HG02588 (cell line): ENCODE data around the gene RPS17.
"Not testable (repeated sequence)": the region's sequence is repeated elsewhere in the genome, so short reads cannot be mapped to it uniquely, and the experiment has no call there.

Experiments used
- ATAC-seq: cut with Tn5 transposase; IDR thresholded peaks from one replicate; pipeline ENCODE4 v1.9.1; 2021; ENCODE audit warnings: mild to moderate bottlenecking, moderate library complexity; ENCODE audit not compliant: unreplicated experiment

The RPS17 gene

DNA sequence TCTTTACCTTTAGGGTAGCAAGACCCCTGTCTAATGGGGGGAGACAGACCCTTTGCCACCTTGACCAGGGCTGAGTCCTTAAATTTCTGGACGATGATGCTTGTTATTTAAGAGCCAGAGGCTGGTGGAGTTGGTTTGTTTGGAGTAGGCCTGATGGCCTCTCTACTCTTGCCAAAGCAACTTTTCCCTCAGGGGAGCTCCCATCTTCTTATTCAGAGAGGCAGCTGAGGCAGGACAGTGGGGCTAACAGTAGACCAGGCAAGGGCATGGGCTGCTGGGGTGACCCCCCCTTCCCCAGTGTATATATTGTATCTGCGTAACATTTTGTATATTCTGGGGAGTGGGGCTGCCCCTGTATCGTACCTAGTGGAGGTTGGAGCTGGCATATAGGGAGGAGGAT, 10.3 kb downstream of the RPS17 start:
- no peak for ATAC-seq

GRCh38 chr15:82513587-82513986, 26.7 kb downstream of the RPS17 start:
- not testable (repeated sequence) for ATAC-seq

DNA sequence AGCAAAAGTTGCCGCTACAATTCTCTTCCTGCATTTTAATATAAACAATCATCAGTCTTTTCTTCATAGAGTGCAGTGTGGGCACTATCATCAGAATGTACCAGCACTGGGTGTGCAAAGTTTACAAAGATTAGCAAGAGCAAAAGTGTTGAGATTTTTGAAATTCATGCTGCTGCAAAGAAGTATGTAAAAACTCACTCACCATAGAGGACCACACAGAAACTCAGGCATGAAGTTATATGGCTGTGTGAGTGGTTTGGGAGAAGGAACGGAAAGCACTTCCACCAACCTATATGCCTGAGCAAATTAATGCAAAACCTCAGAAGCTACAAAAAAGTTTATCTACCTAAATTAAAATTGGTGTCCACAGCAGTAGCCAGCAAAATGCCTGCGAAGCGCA, 32.6 kb downstream of the RPS17 start:
- ATAC-seq = not testable (repeated sequence)

DNA sequence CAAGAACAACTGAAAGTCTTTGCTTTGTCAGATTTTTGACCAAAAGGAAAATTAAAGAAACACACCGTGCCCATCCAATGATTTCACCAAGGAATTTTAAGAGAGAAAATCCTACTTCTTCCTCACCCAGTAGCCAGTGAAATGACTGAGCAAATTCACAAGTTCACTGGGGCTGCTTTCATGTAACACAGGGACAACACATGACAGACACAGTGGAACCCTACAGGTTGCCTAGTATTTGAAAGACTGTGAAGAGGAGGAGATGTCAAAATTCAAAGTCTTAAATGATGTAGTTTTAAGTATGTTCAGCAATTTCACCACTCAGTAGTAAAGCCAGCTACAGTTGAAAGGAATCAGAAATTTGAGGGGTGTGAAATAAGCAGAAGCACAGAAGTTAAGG, 33.2 kb downstream of the RPS17 start:
- not testable (repeated sequence) for ATAC-seq

DNA sequence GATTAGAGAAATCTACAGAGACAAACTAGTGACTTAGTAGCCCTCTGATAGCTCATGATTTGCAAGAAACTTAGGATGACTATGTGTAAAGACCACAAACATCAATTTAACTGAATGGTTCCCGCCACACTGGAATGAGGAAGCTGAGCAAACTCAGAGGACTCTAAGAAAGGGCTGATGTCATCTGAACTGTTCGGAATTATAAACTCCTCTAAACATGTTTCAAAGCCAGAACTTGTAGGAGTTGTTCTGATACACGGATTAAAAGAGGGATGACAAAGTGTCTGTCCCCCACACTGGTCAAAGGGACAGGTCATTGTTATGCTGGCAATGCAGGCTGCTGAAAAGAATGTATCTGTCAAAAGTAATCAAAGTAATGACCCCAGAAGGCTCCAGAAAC, 34.4 kb downstream of the RPS17 start:
- ATAC-seq = not testable (repeated sequence)

GRCh38 chr15:82504074-82504473, 36.2 kb downstream of the RPS17 start:
- not testable (repeated sequence) for ATAC-seq

GRCh38 chr15:82502700-82503339, 37.4 kb downstream of the RPS17 start:
- ATAC-seq = peak; percentile 72

DNA sequence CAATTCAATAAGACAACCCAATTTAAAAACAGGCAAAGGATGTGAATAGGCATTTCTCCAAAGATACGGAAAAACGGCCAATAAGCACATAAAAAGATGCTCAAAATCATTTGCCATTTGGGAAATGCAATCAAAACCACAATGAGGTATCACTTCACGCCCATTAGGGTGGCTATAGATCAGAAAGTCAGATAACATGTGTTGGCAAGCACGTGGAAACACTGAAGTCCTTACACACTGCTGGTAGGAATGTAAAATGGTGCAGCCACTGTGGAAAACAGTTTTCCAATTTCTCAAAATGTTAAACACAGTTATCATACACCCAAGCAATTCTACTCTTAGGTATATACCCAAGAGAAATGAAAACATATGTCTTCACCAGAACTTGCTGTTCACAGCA, 39.5 kb downstream of the RPS17 start:
- ATAC-seq = not testable (repeated sequence)

DNA sequence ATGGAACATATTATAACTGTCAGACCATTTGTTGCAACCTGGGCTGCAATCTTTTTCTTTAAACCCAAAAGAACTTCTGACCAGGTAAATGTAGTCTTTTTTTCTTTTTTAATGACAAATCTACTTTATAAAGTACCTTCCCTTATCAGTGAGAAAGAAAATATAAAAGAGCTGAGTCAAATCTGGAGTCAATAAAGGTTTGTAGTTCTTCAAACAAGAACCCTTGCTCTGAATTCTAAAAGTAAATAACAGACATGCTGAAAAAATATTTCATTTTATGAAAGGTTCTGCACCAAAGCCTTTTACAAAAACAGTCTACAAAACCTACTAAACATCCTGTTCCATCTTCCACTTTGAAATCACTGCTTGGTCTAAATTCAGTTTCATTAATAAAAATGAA, 42.3 kb downstream of the RPS17 start:
- not testable (repeated sequence) for ATAC-seq

GRCh38 chr15:82488250-82488649, 52.0 kb downstream of the RPS17 start:
- not testable (repeated sequence) for ATAC-seq

DNA sequence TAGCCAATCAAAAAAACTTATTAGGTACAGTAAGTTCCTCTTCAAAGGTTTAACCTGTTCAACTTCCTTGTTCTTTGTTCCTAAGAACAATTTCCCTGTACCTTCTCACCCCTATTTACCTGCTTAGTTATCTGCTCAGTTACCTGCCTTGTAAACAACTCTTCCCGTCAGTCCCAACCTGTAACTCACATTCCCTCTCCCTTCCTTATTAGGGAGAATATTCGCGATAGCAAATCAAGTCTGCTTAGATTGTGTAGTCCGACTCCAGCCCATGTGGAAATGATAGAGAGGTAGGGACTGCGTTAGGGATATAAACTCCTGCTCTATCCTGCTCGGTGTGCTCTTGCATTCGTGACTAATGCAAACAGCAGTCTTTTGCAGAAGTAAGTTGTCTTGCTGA, 53.2 kb downstream of the RPS17 start:
- ATAC-seq = not testable (repeated sequence)
